ENCODE measurements around the gene SVOP.

GRCh38 chr12:108949976-108950375 lies 70.9 kb downstream of the SVOP start:
- no peak for TF ChIP-seq CTCF (conservative IDR thresholded peaks at IDR 0.05 in 1 of 2, IDR thresholded peaks at IDR 0.05 in 1 of 2; ENCODE audit: low read depth in 1 of 2, low read length in 2 of 2)
- TF ChIP-seq EZH2 (IDR thresholded peaks at IDR 0.05; ENCODE audit: low read length, missing control alignments) = no peak
